Smooth muscle cell (in vitro differentiated cells): ENCODE results near the gene JMJD8. TPM values are rescaled to one million over a fixed set of nuclear protein-coding genes. Genes with fewer than 3 reads are reported as not detected.

ENCODE experiments used
- DNase-seq: peaks from one replicate; lab custom pipeline; 2025; ENCODE audit not compliant: unreplicated experiment; lab: John Stamatoyannopoulos, UW
- H2AFZ ChIP-seq: fragments of 200-600 bp; sonication (generic); 2 replicates; pipeline ENCODE4 v1.6.0; 2016; ENCODE audit warnings: antibody characterized with exemption, low read depth, mild to moderate bottlenecking
- H3F3A ChIP-seq: fragments of 200-600 bp; sonication (generic); 2 replicates; pipeline ENCODE4 v1.6.0; 2017; ENCODE audit warnings: antibody characterized with exemption, low read depth
- H3K27ac ChIP-seq: fragments of 200-600 bp; sonication (generic); 2 replicates; pipeline ENCODE4 v1.5.1; 2016; ENCODE audit warnings: low read depth, mild to moderate bottlenecking
- H3K27me3 ChIP-seq: fragments of 200-600 bp; sonication (generic); 2 replicates; pipeline ENCODE4 v1.6.1; 2016; ENCODE audit warnings: low read depth, mild to moderate bottlenecking
- H3K36me3 ChIP-seq: fragments of 200-600 bp; sonication (generic); 2 replicates; pipeline ENCODE4 v1.5.1; 2016; ENCODE audit warnings: low read depth
- H3K4me1 ChIP-seq: fragments of 200-600 bp; sonication (generic); 2 replicates; pipeline ENCODE4 v1.5.1; 2016; ENCODE audit warnings: low read depth
- H3K4me2 ChIP-seq: fragments of 200-600 bp; sonication (generic); 2 replicates; pipeline ENCODE4 v1.6.0; 2016; ENCODE audit warnings: mild to moderate bottlenecking
- H3K4me3 ChIP-seq: fragments of 200-600 bp; sonication (generic); 2 replicates; pipeline ENCODE4 v1.5.1; 2016; ENCODE audit warnings: mild to moderate bottlenecking
- H3K79me2 ChIP-seq: fragments of 200-600 bp; sonication (generic); 2 replicates; pipeline ENCODE4 v1.6.0; 2016; ENCODE audit warnings: low read depth, mild to moderate bottlenecking
- H3K9ac ChIP-seq: fragments of 200-600 bp; sonication (generic); 2 replicates; pipeline ENCODE4 v1.6.0; 2016; ENCODE audit warnings: low read depth
- H3K9me3 ChIP-seq: fragments of 200-600 bp; sonication (generic); replicated peaks from 2 replicates; pipeline ENCODE4 v1.5.1; 2016; ENCODE audit warnings: low read depth
- H4K20me1 ChIP-seq: fragments of 200-600 bp; sonication (generic); 2 replicates; pipeline ENCODE4 v1.6.0; 2016; ENCODE audit warnings: low read depth
- CTCF ChIP-seq: fragments of 200-600 bp; sonication (generic); IDR thresholded peaks from 2 replicates; pipeline ENCODE4 v1.5.1; 2017; ENCODE audit warnings: borderline replicate concordance, mild to moderate bottlenecking, antibody characterized with exemption; ENCODE audit not compliant: insufficient read depth, poor library complexity, severe bottlenecking
- WGBS: methylation state at CpG from one replicate; pipeline ENCODE4 v1.1.7; 2016; ENCODE audit warnings: low lambda C conversion rate; 5-methylcytosine and 5-hydroxymethylcytosine counted together
- polyA plus RNA-seq: library from polyadenylated mRNA; unstranded; fragments of >200 nt; fragmentation: Nextera tagmentation; extraction: Ambion mirVana; gene quantifications from 2 replicates; pipeline ENCODE4 v1.2.1, GENCODE V29; 2016
- total RNA-seq: library from RNA; depleted of rRNA; stranded (reverse); fragments of >200 nt; gene quantifications from 2 replicates; pipeline ENCODE4 v1.2.3, GENCODE V29; 2014

JMJD8 gene
- total and polyA plus RNA-seq, 2 experiments from 2014 or later, result 42.9 to 95.1 TPM

- DNase-seq, result no peak
- Histone ChIP-seq H3K9me3 (no peaks in the 10 kb centered on the region), H2AFZ (no peak overlapping the region), H3K79me2 (peaks cover 32% of the 10 kb centered on the region), H3K4me2 (peak overlapping the region; percentile 99), H4K20me1 (peaks cover 33% of the 10 kb centered on the region), H3K27me3 (no peaks in the 10 kb centered on the region), H3K9ac (peak overlapping the region; percentile 85), H3K4me3 (peak overlapping the region; percentile 93), H3K4me1 (peaks cover 18% of the 10 kb centered on the region), H3K36me3 (no peaks in the 10 kb centered on the region), H3F3A (no peaks in the 10 kb centered on the region), H3K27ac (peak overlapping the region; percentile 74)
- under 1% methylated on average over 34 of the region's 38 CpGs for WGBS
- no peak for TF ChIP-seq CTCF
Observed at GRCh38 chr16:680625-680945, 3.5 kb downstream of the JMJD8 start.

- no peak within 1 kb of the TSS for H2AFZ ChIP-seq
- peaks cover 32% of the 10 kb centered on the region for H3K79me2 ChIP-seq
- H3K27ac ChIP-seq, result peak within 1 kb of the TSS; percentile 74
- no peaks in the 10 kb centered on the region for H3K27me3 ChIP-seq
- H3K9me3 ChIP-seq, result no peaks in the 10 kb centered on the region
- peaks cover 22% of the 10 kb centered on the region for H3K4me1 ChIP-seq
- no peaks in the 10 kb centered on the region for H3K36me3 ChIP-seq
- H3K4me2 ChIP-seq, result peak within 1 kb of the TSS; percentile 99
- 1% methylated on average over 45 of the region's 91 CpGs for WGBS
- TF ChIP-seq CTCF, result no peak
- peak; percentile 95 for DNase-seq
- H4K20me1 ChIP-seq, result peaks cover 35% of the 10 kb centered on the region
- peak within 1 kb of the TSS; percentile 85 for H3K9ac ChIP-seq
- H3F3A ChIP-seq, result no peaks in the 10 kb centered on the region
- peak within 1 kb of the TSS; percentile 93 for H3K4me3 ChIP-seq
Observed at GRCh38 chr16:679814-680624, 4.1 kb downstream of the JMJD8 start, which contains the start of gene STUB1. Gene STUB1, plus strand, starts transcription at chr16:680410. Its CDS starts 116 bp downstream, at chr16:680526.

- H3F3A ChIP-seq, result peaks cover under 1% of the 10 kb centered on the region
- H3K79me2 ChIP-seq, result peaks cover 32% of the 10 kb centered on the region
- no peaks in the 10 kb centered on the region for H3K9me3 ChIP-seq
- peaks cover 24% of the 10 kb centered on the region for H3K4me1 ChIP-seq
- H3K4me3 ChIP-seq, result peak overlapping the region; percentile 93
- peak overlapping the region; percentile 54 for H3K27ac ChIP-seq
- 37% methylated on average over 39 of the region's 52 CpGs for WGBS
- H3K36me3 ChIP-seq, result no peaks in the 10 kb centered on the region
- no peak overlapping the region for H2AFZ ChIP-seq
- DNase-seq, result peak; percentile 89
- H3K9ac ChIP-seq, result no peak overlapping the region
- TF ChIP-seq CTCF, result no peak
- H4K20me1 ChIP-seq, result peaks cover 40% of the 10 kb centered on the region
- no peaks in the 10 kb centered on the region for H3K27me3 ChIP-seq
- H3K4me2 ChIP-seq, result peak overlapping the region; percentile 83
Observed at GRCh38 chr16:678858-679813, 5.0 kb downstream of the JMJD8 start.
